NCI-H2171 treated with DMSO at 0.1 percent for 48 hours (cell line): ENCODE results near the gene TNIK.
"Not testable (repeated sequence)": the region's sequence is repeated elsewhere in the genome, so short reads cannot be mapped to it uniquely, and the experiment has no call there.

Experiments used
- DNase-seq: peaks from one replicate; lab custom pipeline; 2025; lab: John Stamatoyannopoulos, UW

The TNIK gene

DNA sequence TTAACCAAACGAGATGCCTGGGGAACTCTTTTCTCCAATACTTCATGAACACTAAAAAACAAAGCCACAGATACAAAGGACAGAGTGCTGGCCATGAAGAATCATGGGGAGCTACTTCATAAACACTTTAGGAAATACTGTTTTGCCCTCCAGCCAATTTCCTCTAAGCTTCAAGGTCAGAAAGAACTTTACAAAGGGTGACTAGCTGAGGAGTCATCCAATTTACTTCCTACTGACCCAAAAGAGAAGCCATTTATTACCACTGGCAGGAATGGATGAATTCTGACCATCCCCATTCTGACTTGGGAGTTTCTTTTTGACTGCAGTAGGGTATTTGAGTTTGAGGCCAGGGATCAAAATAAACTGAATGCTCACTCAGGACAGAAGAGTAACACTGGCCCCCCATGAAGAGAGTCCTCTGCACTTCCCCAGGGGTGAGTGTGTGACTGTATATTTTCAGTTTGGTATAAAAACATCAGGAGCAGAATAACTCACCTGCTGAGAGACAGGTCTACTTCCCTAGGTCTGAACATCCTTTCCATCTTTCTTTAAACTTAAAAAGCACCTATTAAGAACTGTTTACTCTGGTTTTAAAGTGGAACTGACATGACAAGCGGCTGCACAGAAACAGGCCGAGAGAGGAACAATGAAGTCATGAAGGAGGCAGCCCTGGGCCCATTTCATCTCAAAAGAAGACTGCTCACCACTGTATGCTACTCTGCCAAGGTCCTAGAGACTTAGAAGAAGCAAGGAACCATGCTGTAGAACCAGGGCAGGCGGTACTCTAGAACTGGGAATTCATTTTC, 203.6 kb downstream of the TNIK start:
- DNase-seq = no peak

DNA sequence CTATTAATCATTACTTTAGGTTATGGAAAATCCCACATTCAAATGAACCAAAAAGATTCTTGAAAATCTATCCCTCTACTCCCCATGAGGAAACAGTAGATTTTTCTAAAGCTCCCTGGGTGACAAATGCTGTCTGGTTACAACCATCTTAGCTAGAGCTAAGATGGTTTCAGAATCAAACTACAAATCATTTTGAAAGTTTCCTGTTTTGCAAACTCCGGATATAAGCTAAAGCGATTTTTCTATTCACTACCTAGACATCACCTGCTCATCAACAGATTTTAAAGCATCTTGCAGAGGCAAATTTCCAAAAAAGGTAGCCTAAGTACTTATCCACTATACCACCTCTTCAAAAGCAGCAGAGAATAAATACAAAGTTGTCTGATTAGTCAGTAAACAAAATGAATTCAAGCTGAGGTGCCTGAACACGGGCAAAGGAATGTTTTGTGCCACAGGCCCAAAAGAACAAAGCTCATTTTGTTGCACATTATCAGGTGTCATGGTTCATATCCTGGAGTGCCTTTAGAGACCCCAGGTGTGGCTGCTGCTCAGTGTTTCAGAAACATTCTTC, 204.9 kb downstream of the TNIK start:
- DNase-seq = no peak

DNA sequence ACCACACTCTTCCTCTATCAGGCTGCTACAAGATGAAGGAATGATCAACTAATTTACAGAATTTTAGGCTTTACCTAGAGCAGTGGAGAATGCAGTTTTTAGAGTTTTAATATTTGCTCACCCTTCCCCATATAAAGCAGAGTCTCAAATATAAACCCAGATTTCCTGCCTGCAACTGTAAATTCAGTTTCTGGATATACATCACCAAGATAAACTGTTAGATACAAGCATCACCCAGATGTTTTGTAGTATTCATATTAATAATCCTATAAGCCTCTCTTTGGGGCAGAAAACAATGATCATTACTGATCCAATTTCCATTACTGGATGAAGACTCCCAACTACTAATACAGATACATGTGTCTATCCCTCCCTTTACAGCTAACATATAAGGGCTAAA, 205.9 kb downstream of the TNIK start:
- no peak for DNase-seq

DNA sequence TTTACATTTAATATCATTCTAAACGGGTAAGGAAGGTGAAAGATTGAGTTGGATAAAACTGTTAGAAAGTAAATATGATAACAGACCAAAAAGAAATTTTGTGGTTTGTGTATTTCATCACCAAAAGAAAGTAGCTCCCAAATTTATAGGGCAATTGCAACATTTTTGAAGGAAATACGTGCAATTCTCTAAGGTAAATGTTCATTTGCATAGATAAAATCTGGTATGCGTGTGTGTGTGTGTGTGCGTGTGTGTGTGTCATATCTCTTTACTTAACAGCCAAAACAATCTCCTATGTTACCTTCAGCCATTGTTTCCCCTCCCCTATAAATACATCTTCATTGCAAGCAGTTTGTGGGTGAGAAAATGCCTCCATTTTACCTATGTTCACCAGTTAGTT, 208.4 kb downstream of the TNIK start:
- DNase-seq = no peak

DNA sequence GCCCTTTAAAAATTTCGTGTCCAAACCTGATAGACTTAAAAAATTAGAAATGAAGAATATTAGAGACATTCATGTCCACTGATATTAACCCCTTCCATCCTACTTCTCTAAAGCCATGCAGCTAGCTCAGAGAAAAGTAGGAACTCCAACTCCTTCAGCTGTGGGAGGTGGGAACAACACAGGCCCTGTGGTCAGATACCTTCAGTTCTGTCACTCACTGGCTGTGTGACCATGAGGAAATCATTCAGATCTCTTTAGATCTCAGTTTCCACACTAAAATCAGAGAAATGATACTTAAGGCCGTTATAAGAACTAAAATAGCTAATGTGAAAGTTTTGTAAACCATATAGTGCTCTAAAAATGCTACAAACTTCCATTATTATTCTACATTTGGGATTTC, 209.8 kb downstream of the TNIK start:
- no peak for DNase-seq

DNA sequence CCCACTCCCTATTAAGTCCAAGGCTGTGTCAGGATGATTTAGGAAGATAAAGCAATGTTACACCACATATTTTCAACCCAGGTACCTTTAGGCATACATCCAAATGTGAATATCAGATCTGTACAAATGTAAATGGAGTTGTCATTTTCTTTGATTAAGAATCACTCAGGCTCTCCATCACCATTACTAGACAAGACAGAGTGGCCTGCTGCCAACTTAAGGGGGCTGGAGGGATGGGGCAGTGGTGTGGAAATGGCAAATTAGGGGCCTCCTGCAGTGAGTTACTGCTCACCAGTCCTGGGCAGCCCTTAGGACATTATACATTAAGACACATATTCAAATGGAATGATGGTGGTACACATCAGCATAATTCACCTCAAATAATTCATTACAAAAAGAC, 211.0 kb downstream of the TNIK start:
- DNase-seq = no peak

DNA sequence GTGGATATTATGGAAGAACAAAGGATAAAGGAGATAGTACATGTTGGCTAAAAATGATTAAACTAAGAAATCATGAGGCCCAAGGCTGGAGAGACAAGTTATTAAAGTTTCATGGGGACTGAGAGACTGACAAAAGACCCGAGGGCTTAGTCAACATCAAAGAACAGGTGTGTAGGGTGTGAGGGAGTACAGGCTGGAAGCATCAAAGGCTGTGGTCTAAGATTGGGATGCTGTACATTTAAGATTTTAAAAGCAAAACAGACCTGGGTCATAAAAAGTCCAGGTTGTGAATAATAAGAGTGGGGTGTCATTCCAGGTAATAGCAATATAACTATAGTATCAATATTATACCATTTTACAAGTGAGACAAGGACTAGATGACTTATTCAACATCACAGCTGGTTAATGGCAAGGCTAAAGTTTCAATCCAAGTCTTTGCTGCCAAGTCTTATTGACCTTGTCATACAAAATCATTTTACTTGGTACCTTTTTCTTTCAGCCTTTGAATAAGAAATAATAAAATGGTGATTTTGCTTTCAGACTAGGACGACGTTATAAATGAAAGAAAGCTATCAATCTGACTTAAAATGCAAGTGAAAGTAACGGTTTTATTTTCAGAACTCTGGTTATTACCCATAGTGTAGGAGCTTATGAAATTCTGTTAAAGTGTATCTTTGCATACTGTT, 211.6 kb downstream of the TNIK start:
- no peak for DNase-seq

DNA sequence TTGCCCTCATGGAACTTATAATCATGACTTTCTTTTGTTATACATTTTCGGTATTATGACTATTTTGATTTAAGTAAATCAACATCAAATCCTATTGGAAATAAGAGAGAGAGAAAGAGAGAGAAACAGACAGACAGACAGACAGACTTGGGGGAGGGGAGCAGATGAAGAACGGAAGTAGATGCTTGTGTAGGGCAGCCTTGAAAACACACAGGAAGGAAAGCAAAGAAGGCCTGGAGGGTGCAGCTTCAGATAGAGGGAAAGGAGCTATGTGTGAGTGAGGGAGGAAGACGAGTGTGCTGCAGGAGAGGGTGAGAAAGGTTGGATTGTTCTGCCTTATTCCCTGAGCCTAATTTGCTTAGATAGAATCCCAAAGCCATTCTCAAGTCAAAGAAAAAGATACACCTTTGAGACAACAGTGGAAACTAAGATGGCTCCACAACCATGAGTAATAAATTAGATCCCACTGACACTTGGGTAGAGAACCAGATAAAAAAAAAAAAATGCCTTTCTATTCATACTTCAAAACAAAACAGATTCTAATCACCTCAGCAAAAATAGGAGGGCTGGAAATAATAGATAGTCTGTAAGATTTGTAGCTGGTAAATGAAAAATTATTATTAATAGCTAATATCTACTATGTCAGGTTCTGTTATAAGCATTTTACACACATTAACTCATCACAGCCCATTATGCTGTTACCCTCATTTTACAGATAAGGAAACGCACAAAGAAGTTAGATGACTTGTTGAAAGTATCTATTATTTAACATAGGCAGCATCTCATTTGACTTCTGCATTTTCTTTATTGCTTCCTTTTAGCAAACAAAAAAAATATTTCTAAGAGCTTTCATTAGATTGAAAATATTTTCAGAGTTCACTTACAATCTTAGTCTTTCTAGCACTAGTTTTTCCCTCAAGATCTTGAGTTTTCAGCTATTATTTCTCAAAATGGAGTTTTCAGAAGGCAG, 214.1 kb downstream of the TNIK start:
- DNase-seq = no peak

DNA sequence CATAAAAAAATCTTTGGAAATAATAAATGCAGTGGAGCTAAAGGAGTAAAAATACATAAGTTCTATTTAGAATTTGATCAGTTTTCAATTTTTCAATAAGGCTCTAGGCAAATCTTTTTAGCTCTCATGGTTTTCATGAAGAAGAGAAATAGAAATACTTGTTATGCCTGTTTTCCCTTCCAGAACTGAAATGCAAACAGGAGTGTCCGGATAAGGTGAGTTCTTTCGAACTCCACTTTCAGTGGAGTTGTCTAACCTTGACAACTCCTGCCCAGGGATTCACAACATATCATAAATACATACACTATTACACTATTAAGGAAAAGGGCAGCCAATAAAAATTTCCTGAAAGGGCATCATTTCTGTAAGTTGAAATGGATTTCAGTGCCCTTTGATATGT, 217.3 kb downstream of the TNIK start:
- no peak for DNase-seq

DNA sequence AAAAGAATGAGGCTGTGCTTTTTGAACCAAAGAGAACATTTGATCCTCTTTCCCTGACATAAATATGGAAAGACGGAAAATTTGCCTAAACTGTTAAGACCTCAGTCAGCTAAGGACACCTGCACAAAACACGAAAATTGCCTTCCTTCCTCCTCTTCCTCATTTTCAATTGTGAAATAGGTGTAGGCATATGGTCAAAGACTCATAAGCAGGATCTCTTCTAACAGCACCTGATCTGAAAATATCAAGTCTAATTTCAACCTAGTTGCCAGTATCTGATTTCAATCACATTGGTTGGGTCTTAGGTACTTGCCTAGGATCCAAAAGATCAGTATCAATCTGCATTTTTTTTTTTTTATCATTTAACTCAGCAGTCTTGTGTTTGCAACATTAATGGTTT, 218.0 kb downstream of the TNIK start:
- no peak for DNase-seq

DNA sequence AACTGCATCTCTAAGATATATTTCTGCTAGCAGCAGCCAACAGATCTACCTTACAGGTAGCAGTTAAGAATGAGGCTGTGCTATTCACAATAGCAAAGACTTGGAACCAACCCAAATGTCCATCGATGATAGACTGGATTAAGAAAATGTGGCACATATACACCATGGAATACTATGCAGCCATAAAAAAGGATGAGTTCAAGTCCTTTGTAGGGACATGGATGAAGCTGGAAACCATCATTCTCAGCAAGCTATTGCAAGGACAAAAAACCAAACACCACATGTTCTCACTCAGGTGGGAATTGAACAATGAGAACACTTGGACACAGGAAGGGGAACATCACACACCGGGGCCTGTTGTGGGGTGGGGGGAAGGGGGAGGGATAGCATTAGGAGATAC, 218.6 kb downstream of the TNIK start:
- DNase-seq = not testable (repeated sequence)

DNA sequence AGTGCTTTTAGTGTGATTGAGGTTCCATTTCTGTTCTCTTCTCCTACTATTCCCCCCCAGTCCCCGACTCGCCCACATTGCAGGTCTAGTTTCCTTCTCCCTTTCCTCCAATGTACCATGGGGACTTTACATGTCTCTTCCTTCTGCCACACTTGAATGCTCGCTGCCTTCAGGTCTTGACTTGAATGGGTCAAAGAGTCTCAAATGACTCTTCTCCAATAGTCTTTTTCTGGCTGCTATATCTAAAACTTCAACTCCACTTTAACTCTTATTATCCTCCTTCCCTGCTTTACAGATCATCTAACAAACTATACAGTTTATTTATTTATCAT, 219.7 kb downstream of the TNIK start:
- no peak for DNase-seq

DNA sequence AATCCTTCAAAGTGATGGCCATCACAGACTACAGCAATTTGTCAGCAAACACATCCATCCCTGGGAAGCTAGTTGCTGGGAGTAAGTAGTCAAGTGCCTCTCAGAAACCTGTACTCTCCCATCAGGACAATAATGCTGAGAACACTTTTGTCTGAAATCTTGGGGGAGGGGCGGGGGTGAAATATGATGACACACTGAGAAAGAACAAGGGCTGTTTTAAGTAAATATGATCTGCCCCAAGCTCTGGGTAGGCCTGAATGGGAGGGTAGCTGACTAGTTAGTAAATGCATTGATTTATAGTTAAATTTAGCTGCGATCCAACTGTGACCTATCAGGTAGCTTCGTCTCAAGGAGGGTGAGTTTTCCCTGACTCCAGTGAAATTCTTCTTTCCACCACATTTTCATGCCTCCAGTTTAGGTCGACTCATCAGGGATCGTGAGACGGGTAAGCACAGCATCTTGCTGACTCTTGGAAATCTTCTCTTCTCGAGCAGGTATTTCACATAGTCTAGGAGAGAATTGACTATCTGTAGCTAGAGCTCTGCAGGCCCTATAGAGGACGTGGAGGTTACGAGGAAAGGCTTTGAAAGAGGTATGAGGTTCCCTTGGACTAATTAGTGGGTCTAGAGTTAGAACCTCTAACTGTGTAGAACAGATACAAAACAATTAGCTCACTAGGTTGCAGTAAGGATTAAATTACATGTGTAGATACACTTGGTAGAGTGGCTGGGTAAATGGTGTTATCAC, 220.3 kb downstream of the TNIK start:
- DNase-seq = peak; percentile 78

DNA sequence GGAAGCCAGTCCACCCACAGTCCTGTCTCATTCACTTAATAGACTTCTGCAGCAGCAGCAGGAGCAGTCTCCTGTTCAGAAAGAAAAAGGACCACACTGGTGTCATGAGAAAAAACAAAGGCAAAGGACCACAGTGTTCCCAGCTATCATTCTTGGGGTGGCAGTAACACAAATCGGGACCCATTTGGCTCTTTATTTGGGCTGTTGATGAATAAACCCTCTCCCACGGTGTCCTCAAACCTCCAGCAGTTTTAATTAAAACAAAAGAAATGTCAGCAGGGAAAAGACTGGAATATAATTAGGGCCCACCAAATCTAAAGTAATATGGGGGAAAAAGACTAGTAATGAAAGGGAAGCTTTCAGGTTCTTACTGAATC, 223.2 kb downstream of the TNIK start:
- no peak for DNase-seq

DNA sequence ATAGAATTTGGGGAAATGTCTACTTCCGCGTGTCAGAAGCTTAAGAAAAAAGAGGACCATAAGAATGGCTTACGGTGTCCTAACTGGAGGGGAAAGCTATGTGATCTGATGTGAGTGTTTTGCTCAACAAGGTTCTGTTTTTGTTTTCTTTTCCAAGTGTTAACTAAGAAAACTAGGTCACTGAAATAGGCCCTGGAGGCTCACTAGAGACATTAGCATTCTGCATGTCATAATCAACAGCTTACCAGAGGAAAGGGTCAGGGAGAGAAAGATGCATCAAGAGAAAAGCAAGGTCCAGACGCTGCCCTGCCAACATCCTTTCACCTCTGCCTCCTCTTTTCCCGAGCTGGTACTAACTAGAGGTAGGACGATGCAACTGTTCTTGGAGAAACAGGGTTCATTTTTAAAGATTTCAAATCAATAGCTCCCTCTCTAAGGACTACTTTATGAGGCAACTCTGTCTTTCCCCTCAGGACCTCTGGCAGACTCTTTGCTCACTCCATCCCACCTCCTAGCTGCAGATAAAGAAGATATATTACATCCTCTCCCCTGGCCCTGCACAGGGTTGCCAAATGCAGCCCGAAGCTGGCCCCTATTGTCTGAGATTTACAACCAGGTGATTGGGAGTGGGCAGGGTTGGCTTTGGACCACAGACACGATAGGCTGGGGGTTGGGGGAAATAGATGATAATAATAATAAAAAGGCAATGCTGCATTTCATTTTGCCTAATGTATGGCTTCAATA, 223.8 kb downstream of the TNIK start:
- DNase-seq = no peak

DNA sequence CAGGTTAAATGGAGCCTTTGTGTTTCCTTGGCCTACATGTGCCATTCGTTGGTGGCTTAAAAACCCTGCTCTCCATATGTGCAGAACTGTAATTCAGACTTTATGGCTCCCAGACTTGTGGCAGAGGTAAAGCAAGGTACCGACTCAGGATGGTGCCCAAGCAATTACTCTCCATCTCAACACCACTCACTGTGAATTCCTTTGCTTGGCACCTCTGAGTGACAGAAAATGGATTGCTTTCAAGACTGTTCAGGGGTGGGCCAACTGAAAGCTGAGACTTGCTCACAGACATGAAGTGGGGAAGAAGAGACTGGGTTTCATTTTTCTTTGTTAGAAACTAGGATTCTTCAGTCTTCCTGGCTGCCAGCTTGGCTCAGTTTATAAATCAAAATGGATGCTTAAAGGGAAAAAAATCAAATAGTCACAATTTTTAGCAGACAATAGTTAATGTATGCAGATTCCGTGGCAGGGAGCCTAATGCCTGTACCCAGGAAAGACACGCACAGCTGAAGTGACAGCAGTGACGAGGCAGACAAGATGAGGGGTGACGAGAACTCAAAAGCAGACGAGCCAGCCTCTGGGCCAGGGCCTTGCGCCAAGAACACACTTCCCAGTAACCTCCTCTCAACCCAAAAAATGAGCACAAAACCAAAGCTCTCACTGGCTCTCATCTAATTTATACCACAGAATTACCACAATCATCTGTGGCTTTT, 225.8 kb downstream of the TNIK start:
- DNase-seq = no peak

DNA sequence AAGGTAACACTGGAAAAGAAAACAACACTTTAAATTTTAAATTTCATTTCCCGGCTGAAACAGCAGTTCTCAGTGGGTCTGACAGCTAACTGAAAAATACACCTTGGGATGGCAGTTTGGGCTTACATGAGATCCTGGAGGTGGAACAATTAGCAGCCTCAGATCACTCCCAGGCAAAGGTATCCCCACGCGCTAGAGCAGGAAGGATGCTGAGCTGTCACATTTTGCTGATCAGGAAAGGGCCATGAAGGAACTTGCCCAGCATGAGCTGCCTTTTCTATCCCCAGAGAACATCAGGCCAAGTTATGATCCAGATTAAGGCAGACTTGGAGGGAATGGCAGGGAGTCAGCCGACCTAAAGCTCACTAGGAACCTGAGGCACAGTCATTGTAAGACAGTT, 228.8 kb downstream of the TNIK start:
- no peak for DNase-seq

DNA sequence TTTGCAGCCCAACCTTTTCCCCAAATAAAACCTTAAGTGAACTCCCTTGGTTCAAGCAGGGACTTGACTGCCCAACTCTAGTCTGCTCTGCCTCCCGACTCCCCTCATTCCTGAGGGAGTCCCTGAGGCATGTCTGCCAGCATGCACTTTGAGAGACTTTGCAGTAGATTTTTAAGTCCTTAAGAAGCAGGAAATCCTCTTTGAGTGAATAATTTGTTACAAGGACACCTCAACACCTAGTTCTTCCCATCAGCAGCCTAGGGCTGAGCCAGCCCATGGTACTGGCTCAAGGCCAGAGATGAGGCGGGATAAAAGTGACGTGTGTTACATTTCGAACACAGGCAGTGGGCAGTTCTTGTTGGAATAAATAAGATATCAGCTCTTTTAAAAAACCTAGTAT, 229.3 kb downstream of the TNIK start:
- DNase-seq = no peak

DNA sequence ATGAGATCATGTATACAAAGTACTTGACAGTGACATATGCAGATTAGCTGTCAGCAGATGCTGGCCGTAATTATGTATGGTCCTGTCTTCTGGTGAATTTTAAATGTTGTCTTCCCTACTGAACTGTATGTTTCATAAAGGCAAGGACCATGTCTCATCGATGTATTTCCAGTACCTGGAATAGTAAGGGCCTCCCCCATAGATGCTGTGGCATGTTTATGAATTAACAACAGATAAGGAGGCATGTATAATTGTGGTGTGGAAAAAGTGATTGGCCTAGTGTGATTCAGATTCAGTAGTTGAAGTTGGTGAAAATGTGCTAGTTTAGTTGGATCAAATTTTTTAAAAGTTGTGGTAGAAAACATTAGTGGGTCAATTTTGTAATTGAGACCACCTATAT, 231.0 kb downstream of the TNIK start:
- no peak for DNase-seq

DNA sequence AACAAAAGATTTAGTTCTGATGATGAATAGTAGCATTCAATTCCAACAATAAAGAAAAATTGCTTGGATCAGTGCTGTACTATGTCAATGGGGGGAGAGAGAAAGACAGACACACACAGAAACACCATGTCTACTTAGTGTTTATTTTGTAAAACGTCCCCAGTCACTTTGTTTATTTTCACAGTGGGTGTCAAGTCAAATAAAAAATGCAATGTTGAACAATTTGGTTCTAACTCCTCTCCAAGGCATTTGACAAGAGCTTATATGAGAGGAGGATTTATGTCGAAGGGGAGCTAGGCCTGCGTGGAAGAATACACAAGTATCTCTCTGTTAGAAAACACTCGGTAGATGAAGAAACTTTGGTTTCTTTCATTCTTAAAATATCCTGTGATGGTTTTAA, 232.0 kb downstream of the TNIK start:
- no peak for DNase-seq
